ENCODE results near the gene MAST2.
"Not testable (repeated sequence)": the region's sequence is repeated elsewhere in the genome, so short reads cannot be mapped to it uniquely, and the experiment has no call there.

Gene MAST2

GRCh38 chr1:45949462-45949861 is 146.1 kb downstream of the MAST2 start:
- DNase-seq = not testable (repeated sequence)

- no peak for DNase-seq
These were observed 148.7 kb downstream of the MAST2 start for GRCh38 chr1:45952072-45952471.

- peak; percentile 86 for DNase-seq
These were observed 150.8 kb downstream of the MAST2 start for GRCh38 chr1:45953934-45954847.

GRCh38 chr1:45957684-45958083 is 154.3 kb downstream of the MAST2 start:
- no peak for DNase-seq

GRCh38 chr1:45958317-45958716 is 154.9 kb downstream of the MAST2 start:
- DNase-seq = no peak

- DNase-seq = no peak
These were observed 157.7 kb downstream of the MAST2 start for GRCh38 chr1:45960930-45961715.

GRCh38 chr1:45961936-45962335 is 158.5 kb downstream of the MAST2 start:
- not testable (repeated sequence) for DNase-seq

- DNase-seq = peak; percentile 51
These were observed 165.7 kb downstream of the MAST2 start for GRCh38 chr1:45968941-45969666.

GRCh38 chr1:45969866-45970265 is 166.5 kb downstream of the MAST2 start:
- DNase-seq = no peak

- DNase-seq = no peak
These were observed 167.9 kb downstream of the MAST2 start for GRCh38 chr1:45971335-45971734.

- no peak for DNase-seq
These were observed 168.6 kb downstream of the MAST2 start for GRCh38 chr1:45971922-45972531.

GRCh38 chr1:45972621-45973020 is 169.2 kb downstream of the MAST2 start:
- no peak for DNase-seq

GRCh38 chr1:45973121-45973520 is 169.7 kb downstream of the MAST2 start:
- DNase-seq = no peak

- DNase-seq = no peak
These were observed 171.3 kb downstream of the MAST2 start for GRCh38 chr1:45974541-45975269.

GRCh38 chr1:45976623-45977022 is 173.2 kb downstream of the MAST2 start:
- DNase-seq = no peak

- DNase-seq = peak; percentile 64
These were observed 175.8 kb downstream of the MAST2 start for GRCh38 chr1:45979074-45979777.

GRCh38 chr1:45979778-45980176 is 176.4 kb downstream of the MAST2 start:
- DNase-seq = no peak

- DNase-seq = no peak
These were observed 178.9 kb downstream of the MAST2 start for GRCh38 chr1:45982359-45982758.

GRCh38 chr1:45983967-45984366 is 180.6 kb downstream of the MAST2 start:
- DNase-seq = no peak

- no peak for DNase-seq
These were observed 183.8 kb downstream of the MAST2 start for GRCh38 chr1:45987204-45987603.

- DNase-seq = no peak
These were observed 185.8 kb downstream of the MAST2 start for GRCh38 chr1:45989249-45989648.

Data from HCEC 1CT (cell line).